Activated naive CD4-positive, alpha-beta T cell treated with anti-CD3 and anti-CD28 coated beads, Interleukin-2, amount 10 ng/mL, durations not matched to agents 7 days and 5 days (primary cell): Measurements from ENCODE around the gene UCN3.
"Not testable (repeated sequence)": the region's sequence is repeated elsewhere in the genome, so short reads cannot be mapped to it uniquely, and the experiment has no call there.

Experiments
- CTCF ChIA-PET: fragments of 350-600 bp; sonication (Branson Sonifier 250); formaldehyde crosslinking; loops from one replicate; lab custom pipeline; 2021; ENCODE audit warnings: antibody characterized with exemption; lab: Charles Lee
- DNase-seq: peaks from one replicate; pipeline ENCODE4 v3.0.0-alpha.2; 2020
- H3K27ac Mint-ChIP-seq: one replicate; pipeline ENCODE4 v1.8.0; 2021; ENCODE audit warnings: mild to moderate bottlenecking, moderate library complexity, mixed read lengths
- H3K27me3 Mint-ChIP-seq: one replicate; pipeline ENCODE4 v1.8.0; 2021; ENCODE audit warnings: mild to moderate bottlenecking, mixed read lengths
- H3K36me3 Mint-ChIP-seq: one replicate; pipeline ENCODE4 v1.8.0; 2021; ENCODE audit warnings: mixed read lengths
- H3K4me1 Mint-ChIP-seq: one replicate; pipeline ENCODE4 v1.8.0; 2021; ENCODE audit warnings: mixed read lengths
- H3K4me3 Mint-ChIP-seq: one replicate; pipeline ENCODE4 v1.8.0; 2021; ENCODE audit warnings: mild to moderate bottlenecking, moderate library complexity, mixed read lengths
- H3K9me3 Mint-ChIP-seq: one replicate; pipeline ENCODE4 v1.8.0; 2021; ENCODE audit warnings: mixed read lengths

Gene UCN3

GRCh38 chr10:5376450-5376849 is 11.7 kb downstream of the UCN3 start:
- no peak overlapping the region for H3K27ac Mint-ChIP-seq
- no peak overlapping the region for H3K4me3 Mint-ChIP-seq
- DNase-seq = no peak
- no peaks in the 10 kb centered on the region for H3K4me1 Mint-ChIP-seq
- H3K36me3 Mint-ChIP-seq = peaks cover 3% of the 10 kb centered on the region
- peaks cover 8% of the 10 kb centered on the region for H3K9me3 Mint-ChIP-seq
- CTCF ChIA-PET = interaction anchor here (0.9 to 1.4 kb wide), 2 partner anchors 454 to 526 kb away, joined by 3 to 4 read pairs; no protein-coding TSS in a partner anchor
- H3K27me3 Mint-ChIP-seq = peaks cover 8% of the 10 kb centered on the region

GRCh38 chr10:5379202-5379601 is 14.4 kb downstream of the UCN3 start:
- not testable (repeated sequence) for H3K27me3 Mint-ChIP-seq, H3K36me3 Mint-ChIP-seq, H3K27ac Mint-ChIP-seq, H3K4me3 Mint-ChIP-seq, DNase-seq, H3K4me1 Mint-ChIP-seq, H3K9me3 Mint-ChIP-seq
- CTCF ChIA-PET = interaction anchor here (0.7 to 1.3 kb wide), 2 partner anchors 529 to 564 kb away, joined by 3 to 5 read pairs; no protein-coding TSS in a partner anchor

- H3K27ac Mint-ChIP-seq, H3K27me3 Mint-ChIP-seq, DNase-seq, H3K4me3 Mint-ChIP-seq, H3K4me1 Mint-ChIP-seq, H3K36me3 Mint-ChIP-seq, H3K9me3 Mint-ChIP-seq: not testable (repeated sequence)
- CTCF ChIA-PET = interaction anchor here (1.2 to 1.3 kb wide), 2 partner anchors 96 to 531 kb away, joined by 3 to 5 read pairs; no protein-coding TSS in a partner anchor
Observed at GRCh38 chr10:5380395-5380794, 15.6 kb downstream of the UCN3 start.

- CTCF ChIA-PET = interaction anchor here (1.2 kb wide), 1 partner anchor 97 kb away, joined by 3 read pairs; no protein-coding TSS in a partner anchor
- Mint-ChIP-seq H3K9me3 (peaks cover 8% of the 10 kb centered on the region), H3K4me1 (no peaks in the 10 kb centered on the region), H3K36me3 (peaks cover 3% of the 10 kb centered on the region), H3K4me3 (no peak overlapping the region), H3K27me3 (no peaks in the 10 kb centered on the region), H3K27ac (no peak overlapping the region)
- no peak for DNase-seq
Observed at GRCh38 chr10:5381187-5381586, 16.4 kb downstream of the UCN3 start.

- CTCF ChIA-PET = no interaction called here
- H3K4me3 Mint-ChIP-seq = no peak overlapping the region
- H3K9me3 Mint-ChIP-seq = peaks cover 13% of the 10 kb centered on the region
- H3K27ac Mint-ChIP-seq = no peak overlapping the region
- no peak for DNase-seq
- H3K27me3 Mint-ChIP-seq = no peaks in the 10 kb centered on the region
- no peaks in the 10 kb centered on the region for H3K36me3 Mint-ChIP-seq
- H3K4me1 Mint-ChIP-seq = no peaks in the 10 kb centered on the region
Observed at GRCh38 chr10:5385224-5385623, 20.5 kb downstream of the UCN3 start.

GRCh38 chr10:5387169-5387568 is 22.4 kb downstream of the UCN3 start:
- no peak overlapping the region for H3K27ac Mint-ChIP-seq
- peaks cover 3% of the 10 kb centered on the region for H3K36me3 Mint-ChIP-seq
- CTCF ChIA-PET = interaction anchor here (2.0 kb wide), 1 partner anchor 537 kb away, joined by 9 read pairs; no protein-coding TSS in a partner anchor
- H3K9me3 Mint-ChIP-seq = peaks cover 29% of the 10 kb centered on the region
- peaks cover 5% of the 10 kb centered on the region for H3K27me3 Mint-ChIP-seq
- H3K4me1 Mint-ChIP-seq = no peaks in the 10 kb centered on the region
- no peak for DNase-seq
- no peak overlapping the region for H3K4me3 Mint-ChIP-seq

- Mint-ChIP-seq H3K9me3 (peaks cover 29% of the 10 kb centered on the region), H3K27ac (no peak overlapping the region), H3K4me1 (no peaks in the 10 kb centered on the region), H3K36me3 (peaks cover 3% of the 10 kb centered on the region), H3K4me3 (no peak overlapping the region), H3K27me3 (peaks cover 9% of the 10 kb centered on the region)
- DNase-seq = no peak
- CTCF ChIA-PET = interaction anchor here (1.0 kb wide), 1 partner anchor 101 kb away, joined by 3 read pairs; no protein-coding TSS in a partner anchor
Observed at GRCh38 chr10:5390607-5391205, 25.9 kb downstream of the UCN3 start.

GRCh38 chr10:5391790-5392189 is 27.0 kb downstream of the UCN3 start:
- Mint-ChIP-seq H3K4me1 (no peaks in the 10 kb centered on the region), H3K27ac (no peak overlapping the region), H3K9me3 (peaks cover 29% of the 10 kb centered on the region), H3K36me3 (peaks cover 3% of the 10 kb centered on the region), H3K27me3 (peaks cover 9% of the 10 kb centered on the region), H3K4me3 (no peak overlapping the region)
- DNase-seq = no peak
- CTCF ChIA-PET = no interaction called here

- CTCF ChIA-PET = interaction anchor here (1.2 to 1.3 kb wide), 2 partner anchors 10 to 544 kb away, joined by 3 read pairs; no protein-coding TSS in a partner anchor
- Mint-ChIP-seq H3K9me3 (peaks cover 25% of the 10 kb centered on the region), H3K4me3 (no peak overlapping the region), H3K36me3 (peaks cover 3% of the 10 kb centered on the region), H3K27ac (no peak overlapping the region), H3K27me3 (peaks cover 20% of the 10 kb centered on the region), H3K4me1 (no peaks in the 10 kb centered on the region)
- DNase-seq = no peak
Observed at GRCh38 chr10:5393529-5393928, 28.8 kb downstream of the UCN3 start.

- CTCF ChIA-PET = no interaction called here
- H3K36me3 Mint-ChIP-seq = peaks cover 3% of the 10 kb centered on the region
- no peak for DNase-seq
- no peak overlapping the region for H3K27ac Mint-ChIP-seq
- peaks cover 30% of the 10 kb centered on the region for H3K27me3 Mint-ChIP-seq
- H3K4me3 Mint-ChIP-seq = no peak overlapping the region
- no peaks in the 10 kb centered on the region for H3K4me1 Mint-ChIP-seq
- peaks cover 16% of the 10 kb centered on the region for H3K9me3 Mint-ChIP-seq
Observed at GRCh38 chr10:5395168-5395567, 30.4 kb downstream of the UCN3 start.

GRCh38 chr10:5396556-5397300 is 32.0 kb downstream of the UCN3 start:
- no peaks in the 10 kb centered on the region for H3K36me3 Mint-ChIP-seq
- H3K27me3 Mint-ChIP-seq = peaks cover 29% of the 10 kb centered on the region
- CTCF ChIA-PET = interaction anchor here (1.4 kb wide), 1 partner anchor 13 kb away, joined by 4 read pairs; no protein-coding TSS in a partner anchor
- H3K4me3 Mint-ChIP-seq = no peak overlapping the region
- no peak for DNase-seq
- peaks cover 2% of the 10 kb centered on the region for H3K9me3 Mint-ChIP-seq
- no peaks in the 10 kb centered on the region for H3K4me1 Mint-ChIP-seq
- H3K27ac Mint-ChIP-seq = no peak overlapping the region

- Mint-ChIP-seq H3K9me3 (no peaks in the 10 kb centered on the region), H3K36me3 (no peaks in the 10 kb centered on the region), H3K27ac (no peak overlapping the region), H3K4me3 (no peak overlapping the region), H3K4me1 (no peaks in the 10 kb centered on the region), H3K27me3 (peaks cover 21% of the 10 kb centered on the region)
- no peak for DNase-seq
- CTCF ChIA-PET = no interaction called here
Observed at GRCh38 chr10:5399332-5399731, 34.6 kb downstream of the UCN3 start.

GRCh38 chr10:5400468-5401240 is 35.9 kb downstream of the UCN3 start:
- Mint-ChIP-seq H3K27me3 (peaks cover 21% of the 10 kb centered on the region), H3K4me3 (no peak overlapping the region), H3K4me1 (no peaks in the 10 kb centered on the region), H3K9me3 (no peaks in the 10 kb centered on the region), H3K27ac (no peak overlapping the region), H3K36me3 (no peaks in the 10 kb centered on the region)
- CTCF ChIA-PET = no interaction called here
- no peak for DNase-seq

- Mint-ChIP-seq H3K36me3 (no peaks in the 10 kb centered on the region), H3K27ac (no peak overlapping the region), H3K27me3 (peaks cover 18% of the 10 kb centered on the region), H3K4me1 (no peaks in the 10 kb centered on the region), H3K9me3 (no peaks in the 10 kb centered on the region), H3K4me3 (no peak overlapping the region)
- no peak for DNase-seq
- CTCF ChIA-PET = no interaction called here
Observed at GRCh38 chr10:5402798-5403197, 38.0 kb downstream of the UCN3 start.
